Measurements from ENCODE around the gene VGLL4.

- TF ChIP-seq CTCF (conservative IDR thresholded peaks at IDR 0.05; ENCODE audit: low read length) (no peak), EZH2phosphoT487 (IDR thresholded peaks at IDR 0.05; ENCODE audit: borderline replicate concordance, low read depth, low read length) (no peak)
Measured at GRCh38 chr3:11543141-11543947, 100.4 kb downstream of the VGLL4 start.

Measured in OCI-LY7 (cell line).